ENCODE data around the gene METTL22.

DNA sequence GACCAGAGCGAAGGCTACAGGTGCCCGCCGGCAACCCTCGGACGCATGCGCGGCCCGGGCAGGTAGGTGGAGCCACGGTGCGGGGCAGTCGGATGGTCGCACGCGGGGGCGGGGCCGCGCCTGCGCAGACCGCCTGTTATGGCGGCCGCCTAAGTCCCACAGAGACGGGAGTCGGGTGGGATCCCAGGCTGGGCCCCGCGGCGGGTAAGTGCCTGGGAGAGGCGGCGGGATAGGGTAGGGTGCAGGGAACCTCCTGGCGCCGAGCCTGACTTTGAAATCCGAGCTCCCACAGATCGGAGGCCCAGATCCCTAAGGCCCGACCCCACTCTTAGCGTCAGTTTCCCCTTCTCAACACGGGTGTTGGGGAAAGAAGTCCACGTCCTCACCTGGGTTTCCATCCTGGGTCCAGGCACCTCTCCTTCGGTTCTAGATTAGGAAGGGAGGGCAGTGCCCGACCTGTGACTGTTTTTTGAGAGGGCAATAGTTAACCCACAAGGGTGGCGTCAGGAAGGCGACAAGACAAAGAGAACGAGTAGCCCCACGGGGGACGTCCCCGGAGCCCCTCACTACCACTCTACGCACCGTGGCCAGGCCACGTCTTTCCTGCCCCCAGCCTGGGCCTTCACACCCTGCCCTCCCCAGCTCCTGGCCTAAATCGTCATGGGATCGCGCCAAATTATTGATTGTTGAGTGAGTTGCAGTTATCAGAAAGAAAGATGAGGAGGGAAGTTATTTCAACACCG lies at the start of gene METTL22:
- no peak for TF ChIP-seq CTCF (conservative IDR thresholded peaks at IDR 0.05; ENCODE audit: low read length)
- TF ChIP-seq EZH2phosphoT487 (IDR thresholded peaks at IDR 0.05; ENCODE audit: borderline replicate concordance) = no peak

All from Loucy (cell line).